Stimulated activated CD8-positive, alpha-beta memory T cell treated with anti-CD3 and anti-CD28 coated beads, Interleukin-4, amount 100 ng/mL, for 1 hour (primary cell): ENCODE data around the gene RSPRY1.

ENCODE experiments used
- DNase-seq, 2 donors: peaks; one replicate each; pipeline ENCODE4 v3.0.0-alpha.2; 2020; ENCODE audit warnings: low read depth in 2 of 2, low spot score in 1 of 2

Gene RSPRY1

DNA sequence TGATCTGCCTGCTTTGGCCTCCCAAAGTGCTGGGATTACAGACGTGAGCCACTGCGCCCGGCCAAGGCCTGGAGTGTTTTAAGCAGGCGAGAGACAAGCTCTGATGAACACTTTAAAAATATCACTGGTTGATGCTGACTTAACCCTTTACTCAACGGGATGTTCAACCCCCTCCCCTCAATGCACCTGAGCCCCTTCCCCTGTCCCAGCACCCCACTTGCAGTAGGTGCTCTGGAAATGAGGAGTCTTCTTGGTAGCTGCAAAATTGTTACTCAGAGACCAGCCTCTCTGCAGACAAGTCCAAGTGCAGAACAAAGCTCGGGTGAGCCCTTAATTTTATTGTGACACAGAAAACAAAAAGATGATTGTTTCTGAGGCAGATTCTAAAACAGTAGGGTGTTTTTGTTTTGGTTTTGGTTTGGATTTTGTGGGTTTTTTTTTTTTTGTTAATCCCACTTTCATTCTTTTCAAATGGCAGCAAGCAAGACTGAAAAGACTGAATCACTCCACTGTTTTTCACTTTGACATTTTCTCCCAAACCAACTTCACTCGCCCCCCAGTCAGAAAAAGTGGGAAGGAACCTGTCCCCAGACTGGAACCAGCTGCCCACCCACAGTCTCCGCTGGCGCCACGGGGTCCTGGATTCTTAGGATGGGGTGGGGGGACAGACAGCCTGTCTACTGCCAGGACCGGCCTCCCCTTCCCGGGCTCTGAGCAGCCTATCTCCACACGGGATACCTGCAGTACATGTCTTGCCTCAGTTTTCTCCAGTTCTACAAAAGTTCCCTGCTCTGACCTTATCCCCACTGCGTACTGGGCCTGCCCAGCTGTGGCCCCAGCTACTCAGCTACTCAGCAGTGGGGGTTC, 103.5 kb downstream of the RSPRY1 start:
- no peak for DNase-seq
